Stimulated activated CD8-positive, alpha-beta memory T cell treated with anti-CD3 and anti-CD28 coated beads, Interleukin-15, amount 100 ng/mL, for 4 hours (primary cell): ENCODE measurements around the gene PUDP.
"Not testable (repeated sequence)": the region's sequence is repeated elsewhere in the genome, so short reads cannot be mapped to it uniquely, and the experiment has no call there.

Source experiments
- DNase-seq, 2 donors: peaks; one replicate each; pipeline ENCODE4 v3.0.0-alpha.2; 2020; ENCODE audit warnings: low read depth in 2 of 2

Gene PUDP

DNA sequence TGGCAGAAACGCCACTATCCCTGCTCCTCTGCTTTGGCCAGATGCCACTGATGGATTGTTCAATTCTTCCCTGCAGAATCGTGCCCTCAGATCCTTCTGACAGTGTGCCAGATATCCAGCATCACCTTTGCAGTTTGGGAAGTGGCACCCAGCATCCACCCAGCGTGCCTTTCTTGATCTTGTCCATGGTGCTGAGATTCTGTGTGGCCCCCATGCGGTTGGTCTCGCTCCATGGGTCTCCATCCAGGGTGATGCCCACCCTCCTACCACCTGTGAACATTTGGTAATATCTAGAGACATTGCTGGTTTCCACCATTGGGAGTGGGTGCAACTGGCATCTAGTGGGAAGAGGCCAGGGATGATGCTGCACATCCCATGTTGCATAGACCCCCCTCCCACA is 121.6 kb downstream of the PUDP start:
- DNase-seq = not testable (repeated sequence)

DNA sequence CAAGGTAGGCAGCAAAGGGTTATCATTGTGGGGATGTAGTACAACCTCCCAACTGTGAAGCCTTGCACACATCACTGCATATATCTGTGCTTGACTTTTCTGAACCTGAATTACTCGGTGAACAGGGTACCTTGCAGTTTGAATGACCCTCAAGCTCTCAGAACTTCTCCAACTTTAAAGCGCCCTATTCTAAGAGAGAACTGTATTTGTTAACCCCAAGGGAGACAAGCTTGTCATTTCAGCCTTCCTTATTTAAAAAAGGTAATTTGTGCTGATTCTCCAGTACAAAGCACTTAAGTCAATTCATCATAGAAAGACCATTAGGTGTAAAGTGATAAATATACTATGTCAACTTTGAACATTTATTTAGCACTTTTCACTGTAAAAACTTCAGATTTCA is 122.5 kb downstream of the PUDP start:
- DNase-seq = no peak

DNA sequence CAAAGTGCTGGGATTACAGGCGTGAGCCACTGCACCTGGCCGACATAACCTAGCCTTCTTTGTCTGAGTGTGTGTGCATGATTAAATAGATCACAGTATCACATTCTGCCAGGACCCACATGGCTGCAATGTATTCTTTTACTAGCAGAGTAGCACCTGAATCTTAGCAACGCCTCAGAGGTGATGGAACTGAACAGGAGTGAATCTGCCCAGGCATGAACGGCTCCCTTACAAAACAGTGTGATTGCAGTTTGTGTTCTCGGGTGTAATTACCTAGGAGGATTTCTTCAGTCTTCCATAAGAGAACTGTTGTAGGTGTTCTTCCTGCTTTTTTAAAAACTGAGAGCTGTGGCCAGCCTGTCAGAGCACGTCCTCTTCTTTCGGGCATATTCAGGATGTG is 123.1 kb downstream of the PUDP start:
- DNase-seq = no peak

DNA sequence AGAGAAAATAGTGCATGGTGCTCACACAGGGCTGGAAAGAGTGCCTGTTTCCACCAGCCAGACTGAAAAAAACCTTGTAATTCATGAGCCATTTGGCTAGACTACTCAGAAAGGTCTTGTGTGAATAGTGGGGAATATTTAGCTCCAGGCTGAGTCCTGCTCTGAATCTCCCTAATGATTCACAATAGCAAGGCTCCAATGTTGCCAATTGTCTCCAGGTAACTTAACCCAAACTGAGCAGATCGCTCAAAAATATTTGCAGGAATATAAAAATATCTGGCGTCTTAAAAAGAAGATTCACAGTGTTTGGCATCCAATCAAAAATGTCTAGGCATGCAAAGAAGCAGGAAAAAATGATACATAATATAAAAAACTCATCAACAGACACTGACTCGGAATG is 125.0 kb downstream of the PUDP start:
- not testable (repeated sequence) for DNase-seq

DNA sequence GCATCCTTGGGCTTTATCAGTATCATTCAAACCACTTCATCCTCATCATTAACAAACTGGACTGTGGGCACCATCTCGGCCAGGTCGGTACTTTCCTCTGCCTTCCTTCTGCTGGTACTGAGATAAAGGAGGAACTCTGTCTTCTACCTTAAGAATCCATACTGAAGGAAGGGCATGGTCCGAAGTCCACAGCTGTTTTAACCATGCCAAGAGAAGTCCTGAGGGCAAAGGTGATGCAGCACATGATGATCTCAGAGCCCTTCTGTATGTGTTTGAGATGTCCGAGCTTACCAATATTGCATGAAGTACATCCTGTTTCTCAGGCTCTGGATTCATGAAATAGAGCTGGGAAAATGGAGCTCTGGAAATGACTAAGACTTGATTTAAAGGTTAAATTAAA is 126.0 kb downstream of the PUDP start:
- no peak for DNase-seq

DNA sequence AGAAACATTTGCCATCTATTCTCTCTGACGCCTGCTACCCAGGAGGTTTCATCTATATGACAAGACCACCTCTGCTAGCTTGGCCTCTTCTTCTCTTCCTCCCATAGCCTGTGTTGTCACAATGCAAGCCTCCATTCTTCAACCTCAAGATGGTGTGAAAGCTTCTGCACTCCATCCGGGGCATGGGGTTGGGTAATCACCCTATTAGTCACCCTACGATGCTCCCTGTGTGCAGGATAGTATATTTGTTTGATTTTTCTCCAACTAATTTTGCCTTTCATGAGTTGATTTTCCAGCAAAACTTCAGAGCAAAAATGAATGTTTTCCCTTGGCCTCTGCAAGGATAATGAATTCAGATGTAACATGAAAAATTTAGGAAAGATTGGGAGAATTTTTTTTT is 128.4 kb downstream of the PUDP start:
- DNase-seq = no peak

DNA sequence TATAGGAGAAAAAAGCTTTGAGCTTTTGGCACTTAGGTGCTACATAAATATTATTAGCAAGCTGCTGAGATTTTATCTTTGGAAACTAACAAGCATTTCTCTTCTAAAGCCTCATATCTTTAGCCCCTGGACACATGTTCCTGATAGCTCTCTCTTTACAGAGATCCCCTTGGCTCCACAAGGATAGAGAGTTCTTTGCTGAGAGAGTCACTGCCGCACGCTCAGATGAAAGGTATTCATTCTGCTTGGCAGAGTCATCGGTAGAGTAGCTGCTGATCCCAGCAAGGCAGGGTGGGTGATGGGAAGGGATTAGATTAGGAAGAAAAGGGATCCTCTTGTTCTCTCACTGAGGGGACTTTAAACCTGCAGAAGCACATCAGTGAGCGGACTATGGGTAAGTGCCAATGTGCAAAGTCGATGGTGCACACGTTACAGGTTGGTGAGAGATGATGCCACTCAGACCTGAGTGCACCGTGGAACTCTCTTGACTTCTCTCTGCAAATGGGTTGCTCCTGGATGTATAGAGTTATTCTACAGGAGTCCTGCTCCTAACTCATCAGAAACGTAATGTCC is 135.6 kb downstream of the PUDP start:
- not testable (repeated sequence) for DNase-seq

DNA sequence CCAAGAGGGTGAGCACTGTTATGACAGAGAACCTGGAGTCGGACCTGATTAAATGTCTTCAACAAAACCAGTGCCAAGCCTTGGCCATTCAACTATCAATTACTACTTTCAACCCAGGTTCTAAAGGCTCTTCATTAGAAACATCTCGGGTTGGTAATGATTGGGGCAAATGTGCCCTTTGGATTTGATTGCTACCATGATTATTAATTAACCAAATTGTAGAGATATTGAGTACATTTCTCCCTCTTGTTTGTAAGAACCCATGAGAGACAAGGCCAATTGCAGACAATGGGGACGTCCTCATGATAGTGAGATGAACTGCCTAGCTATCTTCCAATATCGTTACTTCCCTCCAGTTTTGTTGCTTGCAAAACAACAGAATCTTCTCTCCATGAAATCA is 137.1 kb downstream of the PUDP start:
- DNase-seq = not testable (repeated sequence)

DNA sequence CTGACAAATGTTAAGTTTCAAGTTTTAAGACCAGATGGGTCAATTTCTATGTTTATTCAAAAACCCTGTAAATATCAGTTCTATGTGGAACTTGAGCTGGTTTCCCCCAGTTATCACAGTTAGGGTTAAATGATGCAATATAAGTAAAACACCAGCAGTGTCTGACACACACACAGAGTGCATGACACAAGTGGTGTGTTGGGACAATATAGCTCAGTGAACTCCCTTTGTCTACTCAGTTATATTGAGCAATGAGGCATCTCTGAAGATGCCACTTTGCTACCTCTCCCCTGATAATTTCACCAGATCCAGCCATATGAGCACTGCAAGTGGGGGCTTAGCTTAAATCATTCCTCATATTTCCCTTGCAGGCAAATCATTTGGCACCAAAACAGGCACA is 140.6 kb downstream of the PUDP start:
- DNase-seq = not testable (repeated sequence)
